SH-SY5Y (cell line): ENCODE measurements around the gene EPO.

Experiments used
- GATA2 ChIP-seq: IDR thresholded peaks from 2 replicates; pipeline ENCODE4 v1.6.1; 2011; ENCODE audit warnings: mild to moderate bottlenecking, low read depth, low read length
- GATA3 ChIP-seq: IDR thresholded peaks from 2 replicates; pipeline ENCODE4 v1.6.1; 2011; ENCODE audit warnings: low read depth, mild to moderate bottlenecking, low read length, moderate library complexity

GRCh38 chr7:100739934-100740333 is 19.7 kb downstream of the EPO start:
- TF ChIP-seq GATA2 (no peak), GATA3 (no peak)
